GM23338 (cell line): ENCODE results near the gene CANT1. TPM values are rescaled to one million over a fixed set of nuclear protein-coding genes. Genes with fewer than 3 reads are reported as not detected.

Experiments
- ATAC-seq: fragments of 200-7000 bp; cut with Tn5 transposase; 3 replicates; pipeline ENCODE4 v1.9.1; 2020
- DNase-seq: peaks from one replicate; pipeline ENCODE4 v3.0.0-alpha.2; 2015; ENCODE audit warnings: low spot score
- H2AFZ ChIP-seq: fragments of 200-600 bp; sonication (generic); 2 replicates; pipeline ENCODE4 v1.8.0; 2016; ENCODE audit warnings: antibody characterized with exemption, mild to moderate bottlenecking, moderate library complexity
- H3F3A ChIP-seq: fragments of 200-600 bp; sonication (generic); replicated peaks from 2 replicates; pipeline ENCODE4 v1.8.0; 2017; ENCODE audit warnings: antibody characterized with exemption, mixed run types, low read depth
- H3K27ac ChIP-seq: fragments of 200-600 bp; sonication (generic); 2 replicates; pipeline ENCODE4 v1.6.1; 2016; ENCODE audit warnings: low read depth
- H3K27me3 ChIP-seq: fragments of 200-600 bp; sonication (generic); 2 replicates; pipeline ENCODE4 v1.8.0; 2016; ENCODE audit warnings: mild to moderate bottlenecking, mixed run types, moderate library complexity; ENCODE audit not compliant: insufficient read depth
- H3K36me3 ChIP-seq: fragments of 200-600 bp; sonication (generic); 2 replicates; pipeline ENCODE4 v1.8.0; 2016; ENCODE audit warnings: mild to moderate bottlenecking; ENCODE audit not compliant: insufficient read depth
- H3K4me1 ChIP-seq: fragments of 200-600 bp; sonication (generic); 2 replicates; pipeline ENCODE4 v1.8.0; 2016; ENCODE audit warnings: mild to moderate bottlenecking, moderate library complexity; ENCODE audit not compliant: insufficient read depth
- H3K4me2 ChIP-seq: fragments of 200-600 bp; sonication (generic); 2 replicates; pipeline ENCODE4 v1.7.1; 2017; ENCODE audit warnings: mixed run types
- H3K4me3 ChIP-seq: fragments of 200-600 bp; sonication (generic); 2 replicates; pipeline ENCODE4 v1.6.1; 2016; ENCODE audit warnings: mixed run types
- H3K79me2 ChIP-seq: fragments of 200-600 bp; sonication (generic); replicated peaks from 2 replicates; pipeline ENCODE4 v1.8.0; 2017; ENCODE audit warnings: mild to moderate bottlenecking; ENCODE audit not compliant: insufficient read depth
- H3K9me2 ChIP-seq: fragments of 200-600 bp; sonication (generic); 2 replicates; pipeline ENCODE4 v1.8.0; 2017; ENCODE audit not compliant: insufficient read depth
- H4K20me1 ChIP-seq: fragments of 200-600 bp; sonication (generic); replicated peaks from 2 replicates; pipeline ENCODE4 v1.8.0; 2017; ENCODE audit warnings: mild to moderate bottlenecking; ENCODE audit not compliant: insufficient read depth
- H3K27ac Mint-ChIP-seq: 2 replicates; pipeline ENCODE4 v1.8.0; 2020; ENCODE audit warnings: inconsistent platforms, mild to moderate bottlenecking, moderate library complexity, mixed read lengths
- H3K27me3 Mint-ChIP-seq: 3 replicates; pipeline ENCODE4 v1.8.0; 2022; ENCODE audit warnings: low read depth, mild to moderate bottlenecking, moderate library complexity, mixed read lengths, inconsistent platforms; ENCODE audit not compliant: insufficient read depth, poor library complexity
- H3K36me3 Mint-ChIP-seq: 3 replicates; pipeline ENCODE4 v1.8.0; 2021; ENCODE audit warnings: low read depth, mild to moderate bottlenecking, inconsistent platforms, moderate library complexity, mixed read lengths
- H3K4me1 Mint-ChIP-seq: 3 replicates; pipeline ENCODE4 v1.8.0; 2020; ENCODE audit warnings: mild to moderate bottlenecking, inconsistent platforms, mixed read lengths
- H3K4me3 Mint-ChIP-seq: 3 replicates; pipeline ENCODE4 v1.8.0; 2021; ENCODE audit warnings: moderate library complexity, mild to moderate bottlenecking, inconsistent platforms, mixed read lengths
- H3K9me3 Mint-ChIP-seq: 3 replicates; pipeline ENCODE4 v1.8.0; 2020; ENCODE audit warnings: moderate library complexity, mild to moderate bottlenecking, inconsistent platforms, mixed read lengths
- ETS1 ChIP-seq: IDR thresholded peaks from 2 replicates; pipeline ENCODE4 v1.6.1; 2016; ENCODE audit warnings: antibody characterized with exemption
- EZH2phosphoT487 ChIP-seq: fragments of 200-600 bp; sonication (generic); IDR thresholded peaks from one replicate; pipeline ENCODE4 v1.8.1; 2018; ENCODE audit warnings: antibody characterized with exemption; ENCODE audit not compliant: unreplicated experiment
- JUNB ChIP-seq: IDR thresholded peaks from one replicate; pipeline ENCODE4 v1.6.1; 2016; ENCODE audit warnings: antibody characterized with exemption; ENCODE audit not compliant: unreplicated experiment
- POLR2AphosphoS5 ChIP-seq: IDR thresholded peaks from 2 replicates; pipeline ENCODE4 v1.6.1; 2016; ENCODE audit warnings: antibody characterized with exemption, low read depth
- STAT1 ChIP-seq: IDR thresholded peaks from one replicate; pipeline ENCODE4 v1.6.1; 2016; ENCODE audit warnings: antibody characterized with exemption; ENCODE audit not compliant: unreplicated experiment
- ZNF114 ChIP-seq: fragments of 250-450 bp; sonication (Bioruptor Pico); IDR thresholded peaks from 2 replicates; pipeline ENCODE4 v1.5.0; 2020; ENCODE audit warnings: mild to moderate bottlenecking, moderate library complexity
- ZNF331 ChIP-seq: fragments of 250-450 bp; sonication (Bioruptor Pico); IDR thresholded peaks from 2 replicates; pipeline ENCODE4 v1.5.0; 2020; ENCODE audit warnings: low read depth, mild to moderate bottlenecking, moderate library complexity
- polyA plus RNA-seq: library from polyadenylated mRNA; unstranded; fragments of >200 nt; fragmentation: Nextera tagmentation; extraction: Ambion mirVana; gene quantifications from 2 replicates; pipeline ENCODE4 v1.2.1, GENCODE V29; 2016
- total RNA-seq: library from RNA; depleted of rRNA; stranded (reverse); fragments of >200 nt; shearing (Covaris generic); gene quantifications from 2 replicates; pipeline ENCODE4 v1.2.3, GENCODE V29; 2014
- TF ChIP-seq, protein P1 (sequence below), 2 experiments: fragments of 200-600 bp in 1 of 2; sonication (generic) in 1 of 2; conservative IDR thresholded peaks; 2 replicates each; pipeline versions ENCODE4 v1.5.1 to v1.6.1; 2016 to 2017; ENCODE audit warnings: antibody characterized with exemption in 2 of 2, low read depth in 2 of 2, mild to moderate bottlenecking in 2 of 2, moderate library complexity in 1 of 2
- TF ChIP-seq, protein P2 (sequence below): fragments of 250-450 bp; sonication (Bioruptor Pico); IDR thresholded peaks from 2 replicates; pipeline ENCODE4 v1.5.0; 2020; ENCODE audit warnings: mild to moderate bottlenecking, moderate library complexity

Gene CANT1
- total and polyA plus RNA-seq, 2 experiments from 2014 or later: 5.9 to 38.8 TPM

DNA sequence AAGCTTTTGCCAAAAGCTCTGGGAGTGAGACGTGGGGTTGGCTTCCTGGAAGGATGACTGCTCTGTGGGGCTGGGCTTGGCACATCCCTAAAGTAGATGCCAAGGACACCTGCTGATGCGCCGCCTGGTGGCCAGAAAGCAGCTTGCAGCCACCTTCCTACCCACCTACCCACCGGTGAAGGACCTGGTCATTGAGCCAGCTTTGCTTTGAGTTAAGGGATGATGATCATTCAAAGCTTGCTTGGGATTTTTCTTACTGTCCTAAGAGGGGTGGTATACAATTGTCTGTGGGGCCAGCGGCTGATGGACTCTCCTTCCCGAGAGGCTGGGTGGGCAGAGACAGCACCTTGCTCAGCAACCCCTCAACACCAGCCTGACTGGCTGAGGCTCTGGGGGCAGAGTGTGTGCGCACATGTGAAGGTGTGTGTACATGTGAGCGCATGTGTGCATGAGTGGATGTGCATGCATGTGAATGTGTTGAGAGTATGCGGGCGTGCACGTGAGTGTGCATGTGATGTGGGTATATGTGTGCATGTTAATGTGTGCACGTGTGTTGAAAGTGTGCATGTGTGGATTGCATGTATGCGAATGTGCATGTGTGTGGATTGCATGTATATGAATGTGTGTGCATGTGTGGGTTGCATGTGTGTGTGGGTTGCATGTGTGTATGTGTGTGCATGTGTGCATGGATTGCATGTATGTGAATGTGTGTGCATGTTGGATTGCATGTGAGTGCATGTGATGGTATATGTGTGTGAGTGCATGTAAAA lies 33.0 kb upstream of the CANT1 start:
- Mint-ChIP-seq H3K9me3 (peaks cover 5% of the 10 kb centered on the region; the same call in 1 of the 3 replicates), H3K4me3 (no peak overlapping the region), H3K27ac (no peak overlapping the region), H3K36me3 (no peaks in the 10 kb centered on the region; the same call in 2 of the 3 replicates), H3K4me1 (no peaks in the 10 kb centered on the region; the same call in 2 of the 3 replicates), H3K27me3 (peaks cover 12% of the 10 kb centered on the region)
- no peaks in the 10 kb centered on the region for H3K9me2 ChIP-seq
- no peaks in the 10 kb centered on the region for H4K20me1 ChIP-seq
- no peak overlapping the region for H2AFZ ChIP-seq
- H3K4me3 ChIP-seq: no peak overlapping the region
- H3K27me3 ChIP-seq: no peaks in the 10 kb centered on the region
- no peaks in the 10 kb centered on the region for H3K4me1 ChIP-seq
- ATAC-seq (peak; percentile 86), DNase-seq (peak; percentile 88)
- TF ChIP-seq, protein P1, sequence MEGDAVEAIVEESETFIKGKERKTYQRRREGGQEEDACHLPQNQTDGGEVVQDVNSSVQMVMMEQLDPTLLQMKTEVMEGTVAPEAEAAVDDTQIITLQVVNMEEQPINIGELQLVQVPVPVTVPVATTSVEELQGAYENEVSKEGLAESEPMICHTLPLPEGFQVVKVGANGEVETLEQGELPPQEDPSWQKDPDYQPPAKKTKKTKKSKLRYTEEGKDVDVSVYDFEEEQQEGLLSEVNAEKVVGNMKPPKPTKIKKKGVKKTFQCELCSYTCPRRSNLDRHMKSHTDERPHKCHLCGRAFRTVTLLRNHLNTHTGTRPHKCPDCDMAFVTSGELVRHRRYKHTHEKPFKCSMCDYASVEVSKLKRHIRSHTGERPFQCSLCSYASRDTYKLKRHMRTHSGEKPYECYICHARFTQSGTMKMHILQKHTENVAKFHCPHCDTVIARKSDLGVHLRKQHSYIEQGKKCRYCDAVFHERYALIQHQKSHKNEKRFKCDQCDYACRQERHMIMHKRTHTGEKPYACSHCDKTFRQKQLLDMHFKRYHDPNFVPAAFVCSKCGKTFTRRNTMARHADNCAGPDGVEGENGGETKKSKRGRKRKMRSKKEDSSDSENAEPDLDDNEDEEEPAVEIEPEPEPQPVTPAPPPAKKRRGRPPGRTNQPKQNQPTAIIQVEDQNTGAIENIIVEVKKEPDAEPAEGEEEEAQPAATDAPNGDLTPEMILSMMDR (conservative IDR thresholded peaks at IDR 0.05; ENCODE audit: low read depth in 2 of 2): peak; percentile 92 to 93
- TF ChIP-seq JUNB (no peak), ZNF114 (CRISPR knock-in tag) (no peak)
- H3K36me3 ChIP-seq: no peaks in the 10 kb centered on the region
- peaks cover 9% of the 10 kb centered on the region for H3F3A ChIP-seq
- H3K79me2 ChIP-seq: no peaks in the 10 kb centered on the region
- no peak overlapping the region for H3K27ac ChIP-seq
- no peak overlapping the region for H3K4me2 ChIP-seq

- no peaks in the 10 kb centered on the region for H3K36me3 ChIP-seq
- peaks cover 5% of the 10 kb centered on the region; the same call in 1 of the 3 replicates for H3K9me3 Mint-ChIP-seq
- H3F3A ChIP-seq: peaks cover 9% of the 10 kb centered on the region
- H3K4me2 ChIP-seq: no peak overlapping the region
- no peaks in the 10 kb centered on the region for H4K20me1 ChIP-seq
- H3K27ac Mint-ChIP-seq: no peak overlapping the region
- no peaks in the 10 kb centered on the region for H3K27me3 ChIP-seq
- H3K36me3 Mint-ChIP-seq: no peaks in the 10 kb centered on the region; the same call in 2 of the 3 replicates
- no peak overlapping the region for H3K4me3 ChIP-seq
- H3K4me1 ChIP-seq: no peaks in the 10 kb centered on the region
- no peak overlapping the region for H3K4me3 Mint-ChIP-seq
- H2AFZ ChIP-seq: no peak overlapping the region
- no peaks in the 10 kb centered on the region for H3K9me2 ChIP-seq
- no peak overlapping the region for H3K27ac ChIP-seq
- ATAC-seq: no peak; the same call in 2 of the 3 replicates
- peaks cover 12% of the 10 kb centered on the region for H3K27me3 Mint-ChIP-seq
- H3K4me1 Mint-ChIP-seq: no peaks in the 10 kb centered on the region; the same call in 2 of the 3 replicates
- H3K79me2 ChIP-seq: no peaks in the 10 kb centered on the region
- no peak for DNase-seq
- no peak for TF ChIP-seq POLR2AphosphoS5
- no peak for TF ChIP-seq JUNB
- no peak for TF ChIP-seq ETS1
- TF ChIP-seq, protein P2, sequence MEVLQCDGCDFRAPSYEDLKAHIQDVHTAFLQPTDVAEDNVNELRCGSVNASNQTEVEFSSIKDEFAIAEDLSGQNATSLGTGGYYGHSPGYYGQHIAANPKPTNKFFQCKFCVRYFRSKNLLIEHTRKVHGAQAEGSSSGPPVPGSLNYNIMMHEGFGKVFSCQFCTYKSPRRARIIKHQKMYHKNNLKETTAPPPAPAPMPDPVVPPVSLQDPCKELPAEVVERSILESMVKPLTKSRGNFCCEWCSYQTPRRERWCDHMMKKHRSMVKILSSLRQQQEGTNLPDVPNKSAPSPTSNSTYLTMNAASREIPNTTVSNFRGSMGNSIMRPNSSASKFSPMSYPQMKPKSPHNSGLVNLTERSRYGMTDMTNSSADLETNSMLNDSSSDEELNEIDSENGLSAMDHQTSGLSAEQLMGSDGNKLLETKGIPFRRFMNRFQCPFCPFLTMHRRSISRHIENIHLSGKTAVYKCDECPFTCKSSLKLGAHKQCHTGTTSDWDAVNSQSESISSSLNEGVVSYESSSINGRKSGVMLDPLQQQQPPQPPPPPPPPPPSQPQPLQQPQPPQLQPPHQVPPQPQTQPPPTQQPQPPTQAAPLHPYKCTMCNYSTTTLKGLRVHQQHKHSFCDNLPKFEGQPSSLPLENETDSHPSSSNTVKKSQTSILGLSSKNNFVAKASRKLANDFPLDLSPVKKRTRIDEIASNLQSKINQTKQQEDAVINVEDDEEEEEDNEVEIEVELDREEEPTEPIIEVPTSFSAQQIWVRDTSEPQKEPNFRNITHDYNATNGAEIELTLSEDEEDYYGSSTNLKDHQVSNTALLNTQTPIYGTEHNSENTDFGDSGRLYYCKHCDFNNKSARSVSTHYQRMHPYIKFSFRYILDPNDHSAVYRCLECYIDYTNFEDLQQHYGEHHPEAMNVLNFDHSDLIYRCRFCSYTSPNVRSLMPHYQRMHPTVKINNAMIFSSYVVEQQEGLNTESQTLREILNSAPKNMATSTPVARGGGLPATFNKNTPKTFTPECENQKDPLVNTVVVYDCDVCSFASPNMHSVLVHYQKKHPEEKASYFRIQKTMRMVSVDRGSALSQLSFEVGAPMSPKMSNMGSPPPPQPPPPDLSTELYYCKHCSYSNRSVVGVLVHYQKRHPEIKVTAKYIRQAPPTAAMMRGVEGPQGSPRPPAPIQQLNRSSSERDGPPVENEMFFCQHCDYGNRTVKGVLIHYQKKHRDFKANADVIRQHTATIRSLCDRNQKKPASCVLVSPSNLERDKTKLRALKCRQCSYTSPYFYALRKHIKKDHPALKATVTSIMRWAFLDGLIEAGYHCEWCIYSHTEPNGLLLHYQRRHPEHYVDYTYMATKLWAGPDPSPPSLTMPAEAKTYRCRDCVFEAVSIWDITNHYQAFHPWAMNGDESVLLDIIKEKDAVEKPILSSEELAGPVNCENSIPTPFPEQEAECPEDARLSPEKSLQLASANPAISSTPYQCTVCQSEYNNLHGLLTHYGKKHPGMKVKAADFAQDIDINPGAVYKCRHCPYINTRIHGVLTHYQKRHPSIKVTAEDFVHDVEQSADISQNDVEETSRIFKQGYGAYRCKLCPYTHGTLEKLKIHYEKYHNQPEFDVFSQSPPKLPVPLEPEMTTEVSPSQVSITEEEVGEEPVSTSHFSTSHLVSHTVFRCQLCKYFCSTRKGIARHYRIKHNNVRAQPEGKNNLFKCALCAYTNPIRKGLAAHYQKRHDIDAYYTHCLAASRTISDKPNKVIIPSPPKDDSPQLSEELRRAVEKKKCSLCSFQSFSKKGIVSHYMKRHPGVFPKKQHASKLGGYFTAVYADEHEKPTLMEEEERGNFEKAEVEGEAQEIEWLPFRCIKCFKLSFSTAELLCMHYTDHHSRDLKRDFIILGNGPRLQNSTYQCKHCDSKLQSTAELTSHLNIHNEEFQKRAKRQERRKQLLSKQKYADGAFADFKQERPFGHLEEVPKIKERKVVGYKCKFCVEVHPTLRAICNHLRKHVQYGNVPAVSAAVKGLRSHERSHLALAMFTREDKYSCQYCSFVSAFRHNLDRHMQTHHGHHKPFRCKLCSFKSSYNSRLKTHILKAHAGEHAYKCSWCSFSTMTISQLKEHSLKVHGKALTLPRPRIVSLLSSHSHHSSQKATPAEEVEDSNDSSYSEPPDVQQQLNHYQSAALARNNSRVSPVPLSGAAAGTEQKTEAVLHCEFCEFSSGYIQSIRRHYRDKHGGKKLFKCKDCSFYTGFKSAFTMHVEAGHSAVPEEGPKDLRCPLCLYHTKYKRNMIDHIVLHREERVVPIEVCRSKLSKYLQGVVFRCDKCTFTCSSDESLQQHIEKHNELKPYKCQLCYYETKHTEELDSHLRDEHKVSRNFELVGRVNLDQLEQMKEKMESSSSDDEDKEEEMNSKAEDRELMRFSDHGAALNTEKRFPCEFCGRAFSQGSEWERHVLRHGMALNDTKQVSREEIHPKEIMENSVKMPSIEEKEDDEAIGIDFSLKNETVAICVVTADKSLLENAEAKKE: no peak
- no peak for TF ChIP-seq EZH2phosphoT487
- TF ChIP-seq STAT1: no peak
- no peak for TF ChIP-seq ZNF331
Observed at GRCh38 chr17:79041723-79042420, 32.3 kb upstream of the CANT1 start.
